GM13977 (cell line): Measurements from ENCODE around the gene CDH23.

ENCODE experiments used
- DNase-seq: peaks from one replicate; pipeline ENCODE4 v3.0.0; 2012; ENCODE audit warnings: low spot score
- in situ Hi-C: fragments of 300-500 bp; cut with MboI; formaldehyde crosslinking; loops from one replicate; pipeline ENCODE4 v1.12.0; 2022; ENCODE audit warnings: low sequenced_read_pairs, low pct_unique_long_range_greater_than_20kb, mixed read lengths, inconsistent platforms; ENCODE audit not compliant: unreplicated experiment
- TF ChIP-seq, protein P1 (sequence below): IDR thresholded peaks from 2 replicates; pipeline ENCODE4 v1.5.1; 2012; ENCODE audit warnings: mild to moderate bottlenecking, control low read depth; ENCODE audit not compliant: insufficient read depth; ENCODE audit errors: extremely low read depth, missing control alignments

CDH23 gene

GRCh38 chr10:71577345-71577744 is 180.6 kb downstream of the CDH23 start:
- in situ Hi-C loops, result no loop called here
- TF ChIP-seq, protein P1, sequence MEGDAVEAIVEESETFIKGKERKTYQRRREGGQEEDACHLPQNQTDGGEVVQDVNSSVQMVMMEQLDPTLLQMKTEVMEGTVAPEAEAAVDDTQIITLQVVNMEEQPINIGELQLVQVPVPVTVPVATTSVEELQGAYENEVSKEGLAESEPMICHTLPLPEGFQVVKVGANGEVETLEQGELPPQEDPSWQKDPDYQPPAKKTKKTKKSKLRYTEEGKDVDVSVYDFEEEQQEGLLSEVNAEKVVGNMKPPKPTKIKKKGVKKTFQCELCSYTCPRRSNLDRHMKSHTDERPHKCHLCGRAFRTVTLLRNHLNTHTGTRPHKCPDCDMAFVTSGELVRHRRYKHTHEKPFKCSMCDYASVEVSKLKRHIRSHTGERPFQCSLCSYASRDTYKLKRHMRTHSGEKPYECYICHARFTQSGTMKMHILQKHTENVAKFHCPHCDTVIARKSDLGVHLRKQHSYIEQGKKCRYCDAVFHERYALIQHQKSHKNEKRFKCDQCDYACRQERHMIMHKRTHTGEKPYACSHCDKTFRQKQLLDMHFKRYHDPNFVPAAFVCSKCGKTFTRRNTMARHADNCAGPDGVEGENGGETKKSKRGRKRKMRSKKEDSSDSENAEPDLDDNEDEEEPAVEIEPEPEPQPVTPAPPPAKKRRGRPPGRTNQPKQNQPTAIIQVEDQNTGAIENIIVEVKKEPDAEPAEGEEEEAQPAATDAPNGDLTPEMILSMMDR, result no peak
- DNase-seq, result no peak

- TF ChIP-seq, protein P1, result no peak
- no peak for DNase-seq
- in situ Hi-C loops, result no loop called here
Observed at GRCh38 chr10:71578069-71578468, 181.3 kb downstream of the CDH23 start.

DNA sequence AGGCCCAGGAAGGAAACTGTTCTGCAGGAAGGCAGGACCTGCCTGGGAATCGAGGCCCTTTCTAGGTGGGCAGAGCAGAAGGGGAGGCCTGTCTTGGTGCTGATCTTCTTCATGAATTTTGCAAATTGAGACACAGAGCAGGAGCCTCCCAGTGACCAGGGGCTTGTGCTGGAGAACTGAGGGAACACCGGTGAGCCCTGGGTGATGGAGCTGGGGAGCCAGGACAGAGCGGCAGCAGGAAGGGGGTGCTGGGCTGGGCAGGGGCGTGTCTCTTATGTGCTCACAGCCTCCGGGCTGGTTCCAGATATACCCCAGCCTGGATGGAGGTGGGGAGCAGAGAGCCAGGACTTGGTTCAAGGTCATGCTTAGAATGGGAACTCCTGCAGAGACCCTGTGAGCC is 182.9 kb downstream of the CDH23 start:
- DNase-seq, result no peak
- TF ChIP-seq, protein P1, result no peak
- in situ Hi-C loops, result no loop called here

DNA sequence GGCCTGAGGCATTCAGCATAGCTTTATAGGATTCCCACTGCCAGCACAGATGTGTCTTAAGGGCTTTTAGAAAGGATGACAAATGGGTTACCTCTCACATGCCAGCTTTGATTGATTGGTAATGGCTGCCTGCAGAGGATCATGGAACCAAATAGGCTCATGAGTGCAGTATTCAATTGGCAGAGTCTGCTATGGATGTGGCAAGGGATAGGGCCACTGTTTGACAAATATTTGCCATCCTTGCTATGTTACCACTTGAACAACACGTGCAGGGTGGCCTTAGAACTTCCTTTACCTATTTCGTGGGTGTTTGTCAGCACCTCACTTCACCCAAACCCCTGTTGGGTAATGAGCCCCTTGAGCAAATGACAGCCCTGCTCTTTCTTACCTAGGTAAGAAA is 183.7 kb downstream of the CDH23 start:
- TF ChIP-seq, protein P1, result no peak
- in situ Hi-C loops, result no loop called here
- DNase-seq, result no peak

- in situ Hi-C loops, result no loop called here
- TF ChIP-seq, protein P1, result no peak
- DNase-seq, result no peak
Observed at GRCh38 chr10:71580926-71581325, 184.2 kb downstream of the CDH23 start.

- no peak for DNase-seq
- TF ChIP-seq, protein P1, result no peak
- in situ Hi-C loops, result no loop called here
Observed at GRCh38 chr10:71581376-71581775, 184.7 kb downstream of the CDH23 start.

GRCh38 chr10:71582019-71582418 is 185.3 kb downstream of the CDH23 start:
- in situ Hi-C loops, result no loop called here
- no peak for DNase-seq
- TF ChIP-seq, protein P1, result no peak
